H1 (cell line): Measurements from ENCODE around the gene CITED4. TPM values are rescaled to one million over a fixed set of nuclear protein-coding genes. Genes with fewer than 3 reads are reported as not detected.

Experiments
- CTCF ChIA-PET: fragments of 300-600 bp; sonication (Branson Sonifier 250); formaldehyde crosslinking; loops from one replicate; lab custom pipeline; 2021; ENCODE audit not compliant: partially characterized antibody; lab: Charles Lee
- POLR2A ChIA-PET: fragments of 300-600 bp; sonication (Branson Sonifier 250); formaldehyde crosslinking; loops from one replicate; lab custom pipeline; 2021; ENCODE audit warnings: inconsistent platforms; ENCODE audit not compliant: partially characterized antibody; lab: Charles Lee
- DNase-seq, 2 experiments: peaks; one replicate each; pipeline versions ENCODE4 v3.0.0 to v3.0.0-alpha.2; 2010 to 2022; ENCODE audit warnings: low spot score in 2 of 2, low read depth in 1 of 2, mixed read lengths in 1 of 2
- FAIRE-seq: peaks from 2 replicates; lab custom pipeline; 2011; peaks lifted over from hg19 to GRCh38; lab: Jason Lieb, UNC
- H2AFZ ChIP-seq: 2 replicates; pipeline ENCODE4 v1.8.1; 2012; ENCODE audit warnings: low read length, inconsistent platforms
- H2AK5ac ChIP-seq: 2 replicates; pipeline ENCODE4 v1.6.1; 2013; ENCODE audit warnings: low read depth, low read length
- H2BK120ac ChIP-seq: replicated peaks from 2 replicates; pipeline ENCODE3; 2013; ENCODE audit warnings: low read depth, low read length, inconsistent platforms
- H2BK12ac ChIP-seq: 2 replicates; pipeline ENCODE4 v1.6.1; 2013; ENCODE audit warnings: low read depth, low read length
- H2BK15ac ChIP-seq: 2 replicates; pipeline ENCODE4 v1.6.1; 2013; ENCODE audit warnings: low read length
- H2BK20ac ChIP-seq: 2 replicates; pipeline ENCODE4 v1.6.1; 2013; ENCODE audit warnings: low read length
- H2BK5ac ChIP-seq: 2 replicates; pipeline ENCODE4 v1.6.1; 2013; ENCODE audit warnings: low read depth, low read length
- H3K14ac ChIP-seq: 2 replicates; pipeline ENCODE4 v1.6.1; 2013; ENCODE audit warnings: inconsistent platforms; ENCODE audit not compliant: insufficient read length
- H3K18ac ChIP-seq: 2 replicates; pipeline ENCODE4 v1.6.1; 2013; ENCODE audit warnings: low read length; ENCODE audit errors: extremely low read depth
- H3K23ac ChIP-seq: 2 replicates; pipeline ENCODE4 v1.6.1; 2013; ENCODE audit warnings: inconsistent platforms; ENCODE audit not compliant: insufficient read length
- H3K23me2 ChIP-seq: 2 replicates; pipeline ENCODE4 v1.6.1; 2013; ENCODE audit warnings: low read depth, low read length
- H3K27ac ChIP-seq: 2 replicates; pipeline ENCODE4 v1.6.1; 2011; ENCODE audit warnings: low read depth, low read length, inconsistent platforms
- H3K27me3 ChIP-seq, 4 experiments: replicated peaks in 1 of 4; 1 replicate in 1 of 4; 2 replicates in 3 of 4; pipeline versions ENCODE4 v1.6.1 to v1.8.1; 2011 to 2013; ENCODE audit warnings: low read length in 3 of 4, mild to moderate bottlenecking in 3 of 4, inconsistent platforms in 2 of 4, mixed read lengths in 2 of 4, moderate library complexity in 1 of 4; ENCODE audit not compliant: control insufficient read depth in 3 of 4, insufficient read depth in 3 of 4; ENCODE audit errors: extremely low read depth in 1 of 4
- H3K36me3 ChIP-seq, 4 experiments: 2 replicates each; pipeline versions ENCODE4 v1.6.1 to v1.8.1; 2011 to 2013; ENCODE audit warnings: mild to moderate bottlenecking in 4 of 4, low read length in 3 of 4, moderate library complexity in 2 of 4, control low read depth in 1 of 4, inconsistent platforms in 1 of 4; ENCODE audit not compliant: insufficient read depth in 4 of 4, control insufficient read depth in 2 of 4
- H3K4ac ChIP-seq: replicated peaks from 2 replicates; pipeline ENCODE3; 2013; ENCODE audit warnings: low read length, low read depth, mixed read lengths, inconsistent platforms; ENCODE audit not compliant: insufficient read length
- H3K4me1 ChIP-seq, 4 experiments: replicated peaks in 1 of 4; 1 replicate in 1 of 4; 2 replicates in 3 of 4; pipeline versions ENCODE4 v1.6.1 to v1.8.1; 2011 to 2013; ENCODE audit warnings: low read length in 3 of 4, inconsistent platforms in 2 of 4, mixed read lengths in 1 of 4; ENCODE audit not compliant: insufficient read depth in 4 of 4, control insufficient read depth in 3 of 4
- H3K4me2 ChIP-seq, 2 experiments: 2 replicates each; pipeline versions ENCODE4 v1.6.1 to v1.8.1; 2011 to 2013; ENCODE audit warnings: low read depth in 2 of 2, low read length in 2 of 2, control low read depth in 1 of 2, inconsistent platforms in 1 of 2, mild to moderate bottlenecking in 1 of 2; ENCODE audit not compliant: insufficient read depth in 1 of 2
- H3K4me3 ChIP-seq, 4 experiments: fragments of 200-600, 300-600 bp in 1 of 4; sonication (generic), shearing (Covaris generic), sonication (Bioruptor Twin) in 1 of 4; 2 replicates each; pipeline versions ENCODE4 v1.5.1 to v1.8.1; 2011 to 2016; ENCODE audit warnings: low read length in 4 of 4, low read depth in 3 of 4, control low read depth in 2 of 4, inconsistent platforms in 2 of 4, mild to moderate bottlenecking in 2 of 4, mixed read lengths in 1 of 4, moderate library complexity in 1 of 4; ENCODE audit not compliant: insufficient read depth in 2 of 4; ENCODE audit errors: extremely low read depth in 1 of 4
- H3K56ac ChIP-seq: replicated peaks from 2 replicates; pipeline ENCODE3; 2013; ENCODE audit warnings: low read depth, mild to moderate bottlenecking, mixed read lengths, low read length, inconsistent platforms; ENCODE audit not compliant: insufficient read length
- H3K79me1 ChIP-seq: 2 replicates; pipeline ENCODE4 v1.6.1; 2013; ENCODE audit warnings: low read depth, low read length, control low read depth
- H3K79me2 ChIP-seq, 2 experiments: 2 replicates each; pipeline versions ENCODE4 v1.6.1 to v1.8.1; 2012 to 2013; ENCODE audit warnings: low read length in 2 of 2, mild to moderate bottlenecking in 2 of 2, inconsistent platforms in 1 of 2; ENCODE audit not compliant: insufficient read depth in 2 of 2, control insufficient read depth in 1 of 2
- H3K9ac ChIP-seq, 4 experiments: replicated peaks in 1 of 4; 1 replicate in 1 of 4; 2 replicates in 3 of 4; pipeline versions ENCODE4 v1.6.1 to v1.8.1; 2011 to 2013; ENCODE audit warnings: low read depth in 3 of 4, low read length in 3 of 4, control low read depth in 2 of 4, mild to moderate bottlenecking in 2 of 4, moderate library complexity in 2 of 4, inconsistent platforms in 1 of 4; ENCODE audit errors: extremely low read depth in 1 of 4
- H3K9me3 ChIP-seq, 2 experiments: 2 replicates each; pipeline versions ENCODE4 v1.6.1 to v1.8.1; 2012 to 2013; ENCODE audit warnings: mild to moderate bottlenecking in 2 of 2, moderate library complexity in 2 of 2, control low read depth in 1 of 2, inconsistent platforms in 1 of 2, low read depth in 1 of 2, low read length in 1 of 2, mixed read lengths in 1 of 2; ENCODE audit not compliant: insufficient read depth in 2 of 2
- H4K20me1 ChIP-seq, 2 experiments: replicated peaks in 1 of 2; 2 replicates each; pipeline versions ENCODE3 to v1.8.1; 2011 to 2013; ENCODE audit warnings: inconsistent platforms in 2 of 2, low read length in 2 of 2, mild to moderate bottlenecking in 1 of 2; ENCODE audit not compliant: insufficient read depth in 2 of 2, control insufficient read depth in 1 of 2
- H4K5ac ChIP-seq: 2 replicates; pipeline ENCODE4 v1.6.1; 2013; ENCODE audit warnings: low read length, low read depth, mixed read lengths, inconsistent platforms; ENCODE audit not compliant: insufficient read length
- H4K8ac ChIP-seq: 2 replicates; pipeline ENCODE4 v1.8.0; 2013; ENCODE audit warnings: mild to moderate bottlenecking, moderate library complexity, low read length, inconsistent platforms; ENCODE audit not compliant: insufficient read depth; ENCODE audit errors: extremely low read depth
- H4K91ac ChIP-seq: replicated peaks from 2 replicates; pipeline ENCODE3; 2013; ENCODE audit warnings: low read length, mixed read lengths, inconsistent platforms; ENCODE audit not compliant: insufficient read length
- CEBPB ChIP-seq: IDR thresholded peaks from 2 replicates; pipeline ENCODE4 v1.6.1; 2012; ENCODE audit warnings: low read depth, low read length
- GABPA ChIP-seq: IDR thresholded peaks from 2 replicates; pipeline ENCODE4 v1.6.1; 2011; ENCODE audit warnings: mild to moderate bottlenecking, low read length, moderate library complexity, borderline replicate concordance; ENCODE audit not compliant: insufficient read depth
- MAX ChIP-seq: IDR thresholded peaks from 2 replicates; pipeline ENCODE4 v1.6.1; 2012; ENCODE audit warnings: inconsistent platforms
- RAD21 ChIP-seq, 2 experiments: IDR thresholded peaks in 1 of 2; conservative IDR thresholded peaks in 1 of 2; 2 replicates each; pipeline ENCODE4 v1.6.1; 2011; ENCODE audit warnings: low read depth in 2 of 2, low read length in 2 of 2, improper control_type of control experiment in 1 of 2, inconsistent platforms in 1 of 2, mild to moderate bottlenecking in 1 of 2, moderate library complexity in 1 of 2
- RBBP5 ChIP-seq: IDR thresholded peaks from 2 replicates; pipeline ENCODE4 v1.7.1; 2012; ENCODE audit warnings: low read depth, mild to moderate bottlenecking, inconsistent platforms, low read length, moderate library complexity, borderline replicate concordance
- SP1 ChIP-seq: IDR thresholded peaks from 2 replicates; pipeline ENCODE4 v1.6.1; 2011; ENCODE audit warnings: low read depth, low read length
- TBP ChIP-seq: IDR thresholded peaks from 2 replicates; pipeline ENCODE4 v1.6.1; 2011; ENCODE audit warnings: low read depth, low read length, improper control_type of control experiment
- WGBS, 2 experiments: shearing (Covaris generic) in 1 of 2; methylation state at CpG; one replicate each; pipeline versions ENCODE4 v1.1.6 to v1.1.7; 2013 to 2015; ENCODE audit warnings: low lambda C conversion rate in 2 of 2, mixed read lengths in 2 of 2, inconsistent platforms in 1 of 2, low coverage in 1 of 2, missing lambda C conversion rate in 1 of 2; ENCODE audit not compliant: insufficient replicate concordance in 2 of 2, insufficient coverage in 1 of 2, insufficient read length in 1 of 2; ENCODE audit errors: extremely low coverage in 1 of 2, missing lambda C conversion rate in 1 of 2; 5-methylcytosine and 5-hydroxymethylcytosine counted together
- long read RNA-seq, 2 experiments: library from RNA in 1 of 2; library from capped mRNA in 1 of 2; stranded (forward); transcript quantifications; one replicate each; pipeline ENCODE4 v2.0.0, GENCODE V29; 2021; ENCODE audit warnings: inconsistent platforms in 1 of 2
- polyA minus RNA-seq, 3 experiments: library from RNA; depleted of rRNA, polyadenylated mRNA; stranded (reverse); fragments of >200 nt; gene quantifications; 1 replicate in 2 of 3; 2 replicates in 1 of 3; pipeline ENCODE4 v1.2.3, GENCODE V29; 2011
- polyA plus RNA-seq, 7 experiments: library from polyadenylated mRNA; depleted of rRNA in 3 of 7; stranded (reverse) in 5 of 7; unstranded in 2 of 7; fragments of >200 nt in 5 of 7; fragments of 200-250 nt in 2 of 7; gene quantifications; 1 replicate in 5 of 7; 2 replicates in 1 of 7; 4 replicates in 1 of 7; pipeline versions ENCODE4 v1.2.1 to v1.2.3, GENCODE V29; 2011 to 2013; ENCODE audit warnings: missing spikeins in 2 of 7, mixed read lengths in 2 of 7
- total RNA-seq: library from RNA; stranded (reverse); fragmentation: NEBNext Ultra II Directional; extraction: Animal tissue kit (Norgen Biotek cat#: 25700); gene quantifications from 2 replicates; pipeline ENCODE4 v1.2.1, GENCODE V29; 2021

Gene CITED4
- total RNA-seq (16.0 and 16.3 TPM in 2 replicates), polyA plus RNA-seq (2011; rRNA removed) (5.4 and 11.1 TPM in 2 replicates), polyA minus RNA-seq (2011; rRNA and poly(A)+ RNA removed) (0.22 and 0.63 TPM in 2 replicates)
- polyA plus RNA-seq (2011; cell fraction: cytosol; rRNA removed), result 4.6 TPM
- 8.9 TPM for polyA plus RNA-seq (2011; cell fraction: nucleus; rRNA removed)
- polyA plus RNA-seq (2012, experiment 1 of 2), result 5.5 to 10.2 TPM (median 9.5 TPM) in 4 replicates
- 3.8 TPM for polyA plus RNA-seq (2012, experiment 2 of 2)
- 15.6 TPM for polyA plus RNA-seq (2013, experiment 1 of 2)
- 16.1 TPM for polyA plus RNA-seq (2013, experiment 2 of 2)
- polyA minus RNA-seq (2011; cell fraction: cytosol; rRNA and poly(A)+ RNA removed), result 5.8 TPM
- polyA minus RNA-seq (2011; cell fraction: nucleus; rRNA and poly(A)+ RNA removed), result 12.1 TPM
- long read RNA-seq, experiment 1, transcript CITED4-201 (1 exons, 1,316 nt), result major isoform, 26 of 26 reads
- long read RNA-seq, experiment 1, partial matches to known transcripts, result 0 of 26 reads
- long read RNA-seq, experiment 1, other reads (novel, unspliced or antisense), result 0 of 26 reads
- long read RNA-seq, experiment 2, result 0 reads

GRCh38 chr1:40862008-40862863 is at the start of gene CITED4:
Gene CITED4 (minus strand): TSS chr1:40862363. CDS start chr1:40862127, 236 bp downstream.
- H3K36me3 ChIP-seq, result no peaks in the 10 kb centered on the region
- H2BK20ac ChIP-seq, result no peak within 1 kb of the TSS
- peak within 1 kb of the TSS; percentile 15 for H4K5ac ChIP-seq
- peak within 1 kb of the TSS; percentile 39 to 64 (median 48) for H3K4me3 ChIP-seq
- no peak within 1 kb of the TSS for H3K14ac ChIP-seq
- no peak within 1 kb of the TSS for H2AK5ac ChIP-seq
- no peak within 1 kb of the TSS for H2AFZ ChIP-seq
- peak within 1 kb of the TSS; percentile 39 to 89 (median 59); a peak in 6 of 7 replicates for H3K9ac ChIP-seq
- H2BK120ac ChIP-seq, result no peak within 1 kb of the TSS
- H3K4ac ChIP-seq, result peak within 1 kb of the TSS; percentile 21
- H3K27ac ChIP-seq, result peak within 1 kb of the TSS; percentile 19; the same call in 1 of the 2 replicates
- peaks cover 0 to 20% (median 16%) of the 10 kb centered on the region in 4 experiments; a peak in 5 of 7 replicates for H3K27me3 ChIP-seq
- H4K20me1 ChIP-seq, result peaks cover 1 to 2% of the 10 kb centered on the region in 2 experiments
- 9% methylated on average over 36 of the region's 75 CpGs; no CpG with 5 or more reads in 1 of the 2 experiments for WGBS, 2 experiments
- H2BK5ac ChIP-seq, result no peak within 1 kb of the TSS
- POLR2A ChIA-PET, result interaction anchor here (0.7 to 2.6 kb wide), 28 partner anchors 8 to 178 kb away, joined by 3 to 25 read pairs (median 4); partner anchors contain the start of gene CTPS1
- H3K23ac ChIP-seq, result no peak within 1 kb of the TSS
- peak within 1 kb of the TSS; percentile 82 for H3K4me2 ChIP-seq
- no peaks in the 10 kb centered on the region for H3K79me1 ChIP-seq
- H3K23me2 ChIP-seq, result peaks cover 7% of the 10 kb centered on the region; the same call in 1 of the 2 replicates
- no peak within 1 kb of the TSS for H4K91ac ChIP-seq
- H3K56ac ChIP-seq, result peak within 1 kb of the TSS; percentile 72
- H4K8ac ChIP-seq, result peak within 1 kb of the TSS; percentile 94; the same call in 1 of the 2 replicates
- H3K9me3 ChIP-seq, result no peaks in the 10 kb centered on the region
- CTCF ChIA-PET, result interaction anchor here (0.5 to 26.8 kb wide), 19 partner anchors 9 to 121 kb away, joined by 3 to 917 read pairs (median 4); partner anchors contain the start of gene CTPS1
- peak; percentile 92 to 97 for DNase-seq
- H2BK15ac ChIP-seq, result 0 out of 2 replicates have a peak within 1 kb of the TSS, but pooled peaks have one; percentile 90
- peaks cover 4 to 8% (median 6%) of the 10 kb centered on the region in 4 experiments for H3K4me1 ChIP-seq
- peak; percentile 83 for FAIRE-seq
- no peaks in the 10 kb centered on the region for H3K79me2 ChIP-seq
- 0 out of 2 replicates have a peak within 1 kb of the TSS, but pooled peaks have one; percentile 71 for H3K18ac ChIP-seq
- H2BK12ac ChIP-seq, result no peak within 1 kb of the TSS
- TF ChIP-seq MAX (peak; percentile 42; the same call in 1 of the 2 replicates), RAD21 (IDR thresholded peaks at IDR 0.05 in 1 of 2, conservative IDR thresholded peaks at IDR 0.05 in 1 of 2; ENCODE audit: low read depth in 2 of 2, low read length in 2 of 2) (peak; percentile 70 to 78), SP1 (peak; percentile 78), CEBPB (peak; percentile 41; the same call in 1 of the 2 replicates), RBBP5 (0 out of 2 replicates have a peak, but pooled peaks have one; percentile 39), TBP (peak; percentile 96), GABPA (0 out of 2 replicates have a peak, but pooled peaks have one; percentile 29)
